Uterus (tissue), 4 donors: ENCODE measurements around the gene CDC26. TPM values are rescaled to one million over a fixed set of nuclear protein-coding genes. Genes with fewer than 3 reads are reported as not detected.

Experiments used
- DNase-seq, 2 donors: peaks; one replicate each; pipeline ENCODE4 v3.0.0-alpha.2; 2019 to 2020
- H3K27ac ChIP-seq, 2 donors: fragments of 200-600 bp; sonication (generic); 1 replicate in 1 of 2; 2 replicates in 1 of 2; pipeline ENCODE4 v1.5.1; 2016 to 2018
- H3K27me3 ChIP-seq, 2 donors: fragments of 200-600 bp; sonication (generic); one replicate each; pipeline ENCODE4 v1.5.1; 2018 to 2019; ENCODE audit warnings: control low read depth in 1 of 2
- H3K36me3 ChIP-seq, 2 donors: fragments of 200-600 bp; sonication (generic); one replicate each; pipeline ENCODE4 v1.5.1; 2019; ENCODE audit warnings: control low read depth in 1 of 2
- H3K4me1 ChIP-seq, 2 donors: fragments of 200-600 bp; sonication (generic); one replicate each; pipeline ENCODE4 v1.5.1; 2018 to 2019; ENCODE audit warnings: control low read depth in 1 of 2
- H3K4me3 ChIP-seq, 2 donors: fragments of 200-600 bp; sonication (generic); 1 replicate in 1 of 2; 2 replicates in 1 of 2; pipeline ENCODE4 v1.5.1; 2018 to 2019; ENCODE audit warnings: mild to moderate bottlenecking in 1 of 2
- H3K9me3 ChIP-seq, 2 donors: fragments of 200-600 bp; sonication (generic); one replicate each; pipeline ENCODE4 v1.5.1; 2019; ENCODE audit warnings: control low read depth in 1 of 2
- POLR2A ChIP-seq, 2 donors: fragments of 450-650 bp; IDR thresholded peaks; one replicate each; pipeline ENCODE4 v1.6.1; 2016; ENCODE audit warnings: antibody characterized with exemption in 2 of 2, mild to moderate bottlenecking in 1 of 2, moderate library complexity in 1 of 2
- intact Hi-C: fragments of 100-400 bp; cut with DNase I; formaldehyde crosslinking; loops from one replicate; pipeline ENCODE4 v1.15.1; 2023; ENCODE audit warnings: low total_unique reads
- total RNA-seq, 4 donors: library from RNA; depleted of rRNA in 3 of 4; stranded (reverse); fragments of >200 nt in 3 of 4; gene quantifications; one replicate each; pipeline versions ENCODE4 v1.1.0 to v1.2.4, GENCODE V29; 2014 to 2023
- TF ChIP-seq, protein P1 (sequence below), 4 experiments: fragments of 200-600 bp in 2 of 4; fragments of 450-650 bp in 2 of 4; sonication (generic) in 2 of 4; IDR thresholded peaks; one replicate each; pipeline ENCODE4 v1.5.1; 2016 to 2019; ENCODE audit warnings: antibody characterized with exemption in 4 of 4, mild to moderate bottlenecking in 2 of 4, moderate library complexity in 1 of 4
- donor health status: DM: yes; HTN: yes; CAD: no.

Gene CDC26
- total RNA-seq: 10 to 100 TPM; 16.9 to 30.9 (median 26.3) TPM

DNA sequence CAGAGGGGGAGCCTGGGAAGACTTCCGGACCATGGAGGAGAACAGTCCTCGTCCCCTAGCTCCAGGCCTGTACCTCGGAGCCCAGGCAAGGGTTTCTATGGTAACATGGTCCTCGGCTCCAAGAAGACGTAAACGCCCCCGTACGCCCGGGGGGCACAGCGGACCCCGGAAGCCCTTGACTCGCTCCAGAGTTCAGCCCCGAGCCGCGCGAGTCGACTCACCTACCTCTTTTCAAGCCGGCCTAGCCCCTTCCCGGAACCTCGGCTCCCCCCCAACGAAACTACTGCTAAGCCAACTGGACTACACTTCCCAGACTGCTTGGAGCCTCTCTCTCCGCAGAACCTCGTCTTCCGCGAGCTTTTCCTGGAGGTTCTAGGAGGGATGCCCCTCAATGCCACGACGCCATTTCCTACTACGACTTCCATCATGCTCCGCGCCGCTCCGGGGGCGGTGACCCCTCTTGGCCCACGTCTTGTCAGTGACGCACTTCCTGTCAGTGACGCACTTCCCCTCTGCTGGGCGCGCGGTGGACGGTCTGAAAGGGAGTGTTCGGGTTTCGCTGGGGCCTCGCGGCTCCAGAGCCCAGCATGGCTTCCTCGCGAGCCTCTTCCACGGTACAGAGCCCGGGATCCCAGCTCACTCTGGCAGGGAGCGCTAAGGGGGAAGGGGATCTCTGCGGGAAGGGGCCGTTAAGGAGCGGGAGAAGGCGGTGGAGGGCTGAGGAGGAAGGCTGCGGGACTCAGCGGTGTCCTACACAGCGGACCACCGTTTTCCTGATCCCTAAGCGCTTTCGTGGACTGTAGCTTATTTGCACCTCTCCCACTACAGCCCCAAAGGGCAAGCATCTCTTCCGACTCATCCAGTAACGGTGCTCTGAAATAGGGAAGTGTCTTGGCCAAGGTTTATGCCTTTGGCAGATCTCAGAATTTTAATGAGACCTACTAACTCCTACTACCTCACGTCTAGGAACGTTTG is at the start of gene CDC26, which contains the start of gene PRPF4:
CDC26 (minus strand) TSS at position 416 of the 975 bp plus-strand sequence. CDS start 3,065 bp downstream, outside the sequence.
PRPF4 (plus strand) TSS at position 502 of the 975 bp plus-strand sequence; CDS start at position 588, 86 bp downstream.
- H3K27me3 ChIP-seq: no peaks in the 10 kb centered on the region
- H3K36me3 ChIP-seq: no peaks in the 10 kb centered on the region
- H3K4me1 ChIP-seq: peaks cover 0 to 4% of the 10 kb centered on the region in 2 donors
- peak; percentile 96 to 97 for DNase-seq
- H3K27ac ChIP-seq: peak within 1 kb of the TSS; percentile 95 to 97
- intact Hi-C loops: loop anchor here (10.0 kb wide), 1 partner anchor 129 kb away; the partner anchor contains the start of gene ALAD
- H3K9me3 ChIP-seq: no peaks in the 10 kb centered on the region
- H3K4me3 ChIP-seq: peak within 1 kb of the TSS; percentile 82 to 86
- TF ChIP-seq, protein P1, sequence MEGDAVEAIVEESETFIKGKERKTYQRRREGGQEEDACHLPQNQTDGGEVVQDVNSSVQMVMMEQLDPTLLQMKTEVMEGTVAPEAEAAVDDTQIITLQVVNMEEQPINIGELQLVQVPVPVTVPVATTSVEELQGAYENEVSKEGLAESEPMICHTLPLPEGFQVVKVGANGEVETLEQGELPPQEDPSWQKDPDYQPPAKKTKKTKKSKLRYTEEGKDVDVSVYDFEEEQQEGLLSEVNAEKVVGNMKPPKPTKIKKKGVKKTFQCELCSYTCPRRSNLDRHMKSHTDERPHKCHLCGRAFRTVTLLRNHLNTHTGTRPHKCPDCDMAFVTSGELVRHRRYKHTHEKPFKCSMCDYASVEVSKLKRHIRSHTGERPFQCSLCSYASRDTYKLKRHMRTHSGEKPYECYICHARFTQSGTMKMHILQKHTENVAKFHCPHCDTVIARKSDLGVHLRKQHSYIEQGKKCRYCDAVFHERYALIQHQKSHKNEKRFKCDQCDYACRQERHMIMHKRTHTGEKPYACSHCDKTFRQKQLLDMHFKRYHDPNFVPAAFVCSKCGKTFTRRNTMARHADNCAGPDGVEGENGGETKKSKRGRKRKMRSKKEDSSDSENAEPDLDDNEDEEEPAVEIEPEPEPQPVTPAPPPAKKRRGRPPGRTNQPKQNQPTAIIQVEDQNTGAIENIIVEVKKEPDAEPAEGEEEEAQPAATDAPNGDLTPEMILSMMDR (IDR thresholded peaks at IDR 0.05): peak in 3 of 4 experiments; percentile 8 to 35 (median 23)
- peak; percentile 77 to 96 for TF ChIP-seq POLR2A (IDR thresholded peaks at IDR 0.05)

DNA sequence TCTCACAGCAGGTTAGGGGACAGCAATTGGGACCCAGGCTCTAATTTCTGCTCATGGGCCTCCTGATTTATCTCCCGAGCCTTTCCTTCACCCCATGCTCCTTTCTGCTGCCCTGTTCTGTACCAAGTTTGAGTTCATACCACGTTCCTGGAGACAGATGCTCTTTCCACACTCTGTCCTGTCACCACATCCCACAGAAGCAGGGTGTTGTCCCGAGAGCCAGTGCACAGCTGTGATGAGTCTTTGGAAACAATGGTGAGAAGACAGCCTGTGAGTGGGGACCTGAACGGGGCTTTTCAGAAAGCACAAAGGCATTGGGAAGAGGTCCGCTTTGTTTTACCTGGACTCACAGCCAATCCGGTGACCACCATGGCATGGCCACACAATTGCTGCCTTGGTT is 47.3 kb upstream of the CDC26 start:
- H3K4me3 ChIP-seq: no peak overlapping the region
- DNase-seq: no peak
- H3K27me3 ChIP-seq: no peaks in the 10 kb centered on the region
- TF ChIP-seq, protein P1 (IDR thresholded peaks at IDR 0.05): no peak
- TF ChIP-seq POLR2A (IDR thresholded peaks at IDR 0.05): no peak
- no peaks in the 10 kb centered on the region for H3K9me3 ChIP-seq
- no peaks in the 10 kb centered on the region for H3K36me3 ChIP-seq
- H3K27ac ChIP-seq: no peak overlapping the region
- intact Hi-C loops: no loop called here
- no peaks in the 10 kb centered on the region for H3K4me1 ChIP-seq

DNA sequence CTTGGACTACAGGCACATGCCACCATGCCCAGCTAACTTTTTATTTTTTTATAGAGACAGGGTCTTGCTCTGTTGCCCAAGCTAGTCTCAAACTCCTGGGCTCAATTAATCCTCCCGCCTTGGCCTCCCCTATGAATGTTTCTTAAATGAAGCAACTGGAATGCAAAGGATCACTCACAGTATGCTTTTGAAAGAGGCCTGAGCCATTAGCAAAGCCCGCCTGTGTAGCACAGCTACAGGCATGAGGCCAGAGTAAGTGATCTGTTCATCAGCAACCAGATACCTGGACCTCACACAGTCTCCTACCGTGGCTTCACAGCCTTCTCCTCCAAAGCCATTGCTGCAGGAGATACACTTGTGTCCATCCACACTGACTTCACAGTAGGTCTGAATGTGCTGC is 44.7 kb upstream of the CDC26 start:
- no peaks in the 10 kb centered on the region for H3K9me3 ChIP-seq
- no peak for DNase-seq
- intact Hi-C loops: no loop called here
- H3K27me3 ChIP-seq: no peaks in the 10 kb centered on the region
- no peak overlapping the region for H3K27ac ChIP-seq
- H3K4me3 ChIP-seq: no peak overlapping the region
- no peaks in the 10 kb centered on the region for H3K36me3 ChIP-seq
- TF ChIP-seq, protein P1 (IDR thresholded peaks at IDR 0.05): no peak
- no peak for TF ChIP-seq POLR2A (IDR thresholded peaks at IDR 0.05)
- no peaks in the 10 kb centered on the region for H3K4me1 ChIP-seq

DNA sequence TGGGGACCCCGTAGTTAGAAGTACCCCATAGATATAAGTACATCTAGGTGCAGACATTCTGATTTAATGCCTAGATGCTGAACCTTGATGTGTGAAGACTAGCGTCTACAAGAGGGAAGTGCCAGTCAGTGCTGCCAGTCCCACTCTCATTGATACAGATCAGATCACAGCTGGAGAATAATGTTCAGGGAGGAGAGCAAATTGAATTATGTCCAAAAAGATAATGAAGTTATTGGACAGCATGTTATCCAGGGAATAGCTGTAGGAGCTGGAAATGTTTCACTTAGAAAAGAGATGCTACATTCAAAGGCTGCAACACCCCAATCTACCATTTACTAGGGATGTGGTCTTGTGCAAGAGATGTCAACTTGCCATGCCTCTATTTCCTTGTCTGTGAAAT is 43.7 kb upstream of the CDC26 start:
- intact Hi-C loops: no loop called here
- Histone ChIP-seq H3K4me1 (no peaks in the 10 kb centered on the region), H3K4me3 (no peak overlapping the region), H3K27ac (no peak overlapping the region), H3K9me3 (no peaks in the 10 kb centered on the region), H3K27me3 (no peaks in the 10 kb centered on the region), H3K36me3 (no peaks in the 10 kb centered on the region)
- no peak for DNase-seq
- TF ChIP-seq, protein P1 (IDR thresholded peaks at IDR 0.05): no peak
- TF ChIP-seq POLR2A (IDR thresholded peaks at IDR 0.05): no peak

DNA sequence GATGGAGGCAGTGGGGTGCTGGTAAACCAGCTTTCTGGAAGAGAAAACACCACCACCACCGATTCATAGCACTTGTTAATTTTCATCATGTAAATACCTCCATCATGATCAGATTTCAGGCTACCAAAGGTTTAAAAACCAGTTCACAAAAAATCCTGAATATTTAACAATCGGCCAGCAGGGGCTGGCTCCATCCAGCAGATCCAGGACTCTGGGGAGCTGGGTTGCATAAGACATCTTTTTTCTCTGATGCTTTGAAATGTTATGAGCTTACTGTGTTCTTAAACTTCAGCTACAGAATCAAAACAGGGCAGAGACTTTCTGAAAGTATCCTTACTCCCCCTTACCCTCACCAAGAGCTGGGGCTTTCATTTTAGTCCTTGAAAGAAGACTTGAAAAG is 42.4 kb upstream of the CDC26 start:
- Histone ChIP-seq H3K27me3 (no peaks in the 10 kb centered on the region), H3K9me3 (no peaks in the 10 kb centered on the region), H3K4me3 (no peak overlapping the region), H3K36me3 (no peaks in the 10 kb centered on the region), H3K27ac (no peak overlapping the region), H3K4me1 (no peaks in the 10 kb centered on the region)
- intact Hi-C loops: no loop called here
- TF ChIP-seq, protein P1 (IDR thresholded peaks at IDR 0.05): no peak
- no peak for TF ChIP-seq POLR2A (IDR thresholded peaks at IDR 0.05)
- no peak for DNase-seq
